ENCODE data around the gene CEBPA. TPM values are rescaled to one million over a fixed set of nuclear protein-coding genes. Genes with fewer than 3 reads are reported as not detected.

CEBPA gene
- polyA plus RNA-seq, 3 donors = 17.9 to 76.3 (median 47.5) TPM

DNA sequence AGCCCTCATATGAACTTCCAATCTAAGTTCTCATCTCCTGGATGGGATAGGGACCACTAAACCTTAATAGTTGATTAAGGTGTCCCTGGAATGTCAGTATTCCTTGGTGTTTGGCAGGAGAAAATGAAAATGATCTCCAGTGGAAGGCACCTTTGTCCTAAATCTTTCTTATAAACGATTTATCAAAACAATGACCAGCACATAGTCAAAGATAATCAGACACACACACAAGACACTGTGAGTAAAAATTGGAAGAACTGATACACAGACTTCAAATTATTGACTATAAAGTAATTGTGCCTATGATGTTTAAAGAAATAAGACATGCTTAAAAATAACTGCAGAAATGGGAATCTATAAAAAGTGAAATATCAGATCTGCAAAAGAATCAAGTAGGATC lies 13.7 kb downstream of the CEBPA start:
- DNase-seq = no peak
- peak overlapping the region in 1 of 2 donors; percentile 71 for H3K27ac ChIP-seq (ENCODE audit: low read depth in 1 of 2, low read length in 2 of 2)
- peaks cover 0 to 4% (median 2%) of the 10 kb centered on the region in 3 donors for H3K27me3 Mint-ChIP-seq (ENCODE audit: low read depth in 3 of 3)
- peaks cover 87% of the 10 kb centered on the region for H3K4me1 Mint-ChIP-seq
- no peak for TF ChIP-seq CTCF (IDR thresholded peaks at IDR 0.05)
- H3K79me2 ChIP-seq (ENCODE audit: insufficient read depth, low read length) = peaks cover 6% of the 10 kb centered on the region
- H3K9ac ChIP-seq (ENCODE audit: insufficient read depth, low read length, poor library complexity, severe bottlenecking) = no peak overlapping the region
- no peak overlapping the region for H3K4me3 Mint-ChIP-seq
- no peaks in the 10 kb centered on the region for H3K36me3 ChIP-seq (replicated peaks in 1 of 2; ENCODE audit: control insufficient read depth in 1 of 2, insufficient read depth in 2 of 2, low read length in 2 of 2)
- H3K9me3 Mint-ChIP-seq = peaks cover 0 to 13% (median 3%) of the 10 kb centered on the region in 7 donors
- H3K27ac Mint-ChIP-seq = peak overlapping the region in 1 of 7 donors; percentile 83
- no peaks in the 10 kb centered on the region for H3K9me3 ChIP-seq (replicated peaks in 1 of 2; ENCODE audit: control insufficient read depth in 1 of 2, insufficient read depth in 1 of 2, low read length in 2 of 2)
- no peak overlapping the region for H2AFZ ChIP-seq (ENCODE audit: insufficient read depth, low read depth, low read length, poor library complexity, severe bottlenecking)
- H4K20me1 ChIP-seq (ENCODE audit: insufficient read depth, low read length) = no peaks in the 10 kb centered on the region
- no peak overlapping the region for H3K4me2 ChIP-seq (replicated peaks; ENCODE audit: extremely low read depth, low read length, poor library complexity, severe bottlenecking)
- H3K4me1 ChIP-seq (ENCODE audit: control insufficient read depth in 1 of 2, insufficient read depth in 2 of 2, low read length in 2 of 2) = peaks cover 81 to 89% of the 10 kb centered on the region in 2 donors
- no peak overlapping the region for H3K4me3 ChIP-seq (replicated peaks in 1 of 3; ENCODE audit: low read depth in 2 of 3, low read length in 3 of 3)
- WGBS (ENCODE audit: insufficient coverage) = no CpG with 5 or more reads among the region's 1 CpG
- peaks cover 2 to 3% of the 10 kb centered on the region in 2 donors for H3K36me3 Mint-ChIP-seq
- intact Hi-C loops (cut with micrococcal nuclease) = no loop called here
- no peaks in the 10 kb centered on the region for H3K27me3 ChIP-seq (ENCODE audit: control insufficient read depth in 2 of 2, insufficient read depth in 2 of 2, low read length in 2 of 2)

- H3K79me2 ChIP-seq (ENCODE audit: insufficient read depth, low read length) = peaks cover 6% of the 10 kb centered on the region
- H2AFZ ChIP-seq (ENCODE audit: insufficient read depth, low read depth, low read length, poor library complexity, severe bottlenecking) = no peak overlapping the region
- Mint-ChIP-seq H3K36me3 (peaks cover 2 to 3% of the 10 kb centered on the region in 2 donors), H3K9me3 (peaks cover 0 to 13% (median 3%) of the 10 kb centered on the region in 7 donors), H3K27ac (peak overlapping the region; percentile 80 to 94 (median 91)), H3K4me3 (no peak overlapping the region), H3K27me3 (ENCODE audit: low read depth in 3 of 3) (peaks cover 0 to 4% (median 0%) of the 10 kb centered on the region in 3 donors), H3K4me1 (peaks cover 79% of the 10 kb centered on the region)
- no peaks in the 10 kb centered on the region for H3K36me3 ChIP-seq (replicated peaks in 1 of 2; ENCODE audit: control insufficient read depth in 1 of 2, insufficient read depth in 2 of 2, low read length in 2 of 2)
- no peak overlapping the region for H3K4me3 ChIP-seq (replicated peaks in 1 of 3; ENCODE audit: low read depth in 2 of 3, low read length in 3 of 3)
- H3K27me3 ChIP-seq (ENCODE audit: control insufficient read depth in 2 of 2, insufficient read depth in 2 of 2, low read length in 2 of 2) = no peaks in the 10 kb centered on the region
- H3K27ac ChIP-seq (ENCODE audit: low read depth in 1 of 2, low read length in 2 of 2) = peak overlapping the region; percentile 50 to 71
- H3K9me3 ChIP-seq (replicated peaks in 1 of 2; ENCODE audit: control insufficient read depth in 1 of 2, insufficient read depth in 1 of 2, low read length in 2 of 2) = no peaks in the 10 kb centered on the region
- intact Hi-C loops (cut with micrococcal nuclease) = no loop called here
- H4K20me1 ChIP-seq (ENCODE audit: insufficient read depth, low read length) = no peaks in the 10 kb centered on the region
- no peak for TF ChIP-seq CTCF (IDR thresholded peaks at IDR 0.05)
- DNase-seq = peak in 2 of 3 donors; percentile 59 to 77
- H3K4me2 ChIP-seq (replicated peaks; ENCODE audit: extremely low read depth, low read length, poor library complexity, severe bottlenecking) = no peak overlapping the region
- H3K9ac ChIP-seq (ENCODE audit: insufficient read depth, low read length, poor library complexity, severe bottlenecking) = no peak overlapping the region
- H3K4me1 ChIP-seq (ENCODE audit: control insufficient read depth in 1 of 2, insufficient read depth in 2 of 2, low read length in 2 of 2) = peaks cover 74 to 81% of the 10 kb centered on the region in 2 donors
Measured at GRCh38 chr19:33287927-33288326, 14.4 kb downstream of the CEBPA start.
